KOPT-K1 (cell line): Measurements from ENCODE around the gene SLC15A3.

Experiments used
- H3K27ac ChIP-seq: fragments of 200-600 bp; sonication (generic); 2 replicates; pipeline ENCODE4 v1.5.1; 2016; ENCODE audit warnings: antibody characterized with exemption, mild to moderate bottlenecking, low read depth, low read length; ENCODE audit not compliant: poor library complexity, severe bottlenecking
- H3K36me3 ChIP-seq: fragments of 200-600 bp; sonication (generic); 2 replicates; pipeline ENCODE4 v1.5.1; 2017; ENCODE audit warnings: antibody characterized with exemption, mild to moderate bottlenecking, low read length, moderate library complexity; ENCODE audit not compliant: insufficient read depth
- H3K9me3 ChIP-seq: fragments of 200-600 bp; sonication (generic); 2 replicates; pipeline ENCODE4 v1.5.1; 2017; ENCODE audit warnings: antibody characterized with exemption, low read length, mild to moderate bottlenecking; ENCODE audit not compliant: insufficient read depth, poor library complexity, severe bottlenecking

Gene SLC15A3

DNA sequence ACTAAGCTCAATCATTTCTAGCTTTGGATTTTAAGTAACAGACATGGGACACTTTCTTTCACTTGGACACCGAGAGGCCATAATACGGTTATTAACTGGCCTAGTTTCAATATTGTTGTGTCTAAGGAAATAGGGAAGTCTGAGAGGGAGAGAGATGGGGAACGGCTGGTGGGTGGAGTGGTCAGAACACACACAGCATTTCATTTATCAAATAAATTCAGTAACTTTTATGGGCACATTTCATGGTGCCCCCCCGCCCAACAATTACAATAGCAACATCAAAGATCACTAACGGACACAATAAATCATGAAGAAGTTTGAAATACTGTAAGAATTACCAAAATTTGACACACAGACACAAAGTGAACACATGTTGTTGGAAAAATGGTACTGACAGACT lies 56.3 kb downstream of the SLC15A3 start:
- peaks cover 99% of the 10 kb centered on the region for H3K36me3 ChIP-seq
- H3K27ac ChIP-seq: no peak overlapping the region
- H3K9me3 ChIP-seq: no peaks in the 10 kb centered on the region

GRCh38 chr11:60891103-60891741 lies 60.8 kb downstream of the SLC15A3 start:
- H3K9me3 ChIP-seq: no peaks in the 10 kb centered on the region
- no peak overlapping the region for H3K27ac ChIP-seq
- H3K36me3 ChIP-seq: peaks cover 79% of the 10 kb centered on the region

DNA sequence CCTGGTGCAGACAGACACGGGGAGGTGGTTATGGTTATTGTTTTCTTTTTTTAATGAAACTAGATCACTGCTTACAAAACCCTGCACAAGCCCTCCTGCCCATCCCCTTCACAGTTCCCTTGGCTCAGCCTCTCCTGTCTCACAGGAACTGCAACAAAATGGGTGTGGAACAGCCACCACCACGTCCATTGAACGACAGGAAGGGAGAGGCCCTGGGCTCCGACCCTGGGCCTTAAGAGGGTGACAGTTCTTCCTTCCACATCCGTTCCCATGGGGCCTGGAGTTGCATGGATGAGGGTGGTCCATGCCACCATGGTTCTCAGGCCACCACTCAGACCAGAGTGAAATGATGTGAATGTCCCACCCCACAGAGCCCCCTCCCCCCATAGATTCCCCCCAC lies 61.3 kb downstream of the SLC15A3 start:
- no peaks in the 10 kb centered on the region for H3K9me3 ChIP-seq
- peaks cover 74% of the 10 kb centered on the region for H3K36me3 ChIP-seq
- no peak overlapping the region for H3K27ac ChIP-seq

- peaks cover 66% of the 10 kb centered on the region for H3K36me3 ChIP-seq
- H3K27ac ChIP-seq: no peak overlapping the region
- no peaks in the 10 kb centered on the region for H3K9me3 ChIP-seq
Observed at GRCh38 chr11:60889869-60890311, 62.1 kb downstream of the SLC15A3 start.

GRCh38 chr11:60887556-60887955 lies 64.4 kb downstream of the SLC15A3 start:
- Histone ChIP-seq H3K27ac (no peak overlapping the region), H3K36me3 (peaks cover 42% of the 10 kb centered on the region), H3K9me3 (no peaks in the 10 kb centered on the region)
